Small intestine (tissue), 7 donors: Measurements from ENCODE around the gene TTC24. TPM values are rescaled to one million over a fixed set of nuclear protein-coding genes. Genes with fewer than 3 reads are reported as not detected.
"Not testable (repeated sequence)": the region's sequence is repeated elsewhere in the genome, so short reads cannot be mapped to it uniquely, and the experiment has no call there.

Source experiments
- DNase-seq, 2 donors: peaks; one replicate each; pipeline versions ENCODE4 v3.0.0 to v3.0.0-alpha.2; 2013
- FAIRE-seq: peaks from 2 replicates; lab custom pipeline; 2012; peaks lifted over from hg19 to GRCh38; lab: Jason Lieb, UNC
- H3K27ac ChIP-seq, 3 donors: one replicate each; pipeline ENCODE4 v1.5.1; 2013; ENCODE audit warnings: low read length in 2 of 3, mild to moderate bottlenecking in 2 of 3, control low read depth in 1 of 3, inconsistent platforms in 1 of 3, low read depth in 1 of 3, moderate library complexity in 1 of 3
- H3K27me3 ChIP-seq, 3 donors: one replicate each; pipeline ENCODE4 v1.6.1; 2013; ENCODE audit warnings: low read length in 3 of 3, inconsistent platforms in 1 of 3; ENCODE audit not compliant: control insufficient read depth in 3 of 3, insufficient read depth in 3 of 3
- H3K36me3 ChIP-seq, 3 donors: one replicate each; pipeline ENCODE4 v1.6.1; 2013; ENCODE audit warnings: low read length in 3 of 3, inconsistent platforms in 1 of 3, low read depth in 1 of 3, mild to moderate bottlenecking in 1 of 3, moderate library complexity in 1 of 3; ENCODE audit not compliant: control insufficient read depth in 3 of 3, insufficient read depth in 2 of 3
- H3K4me1 ChIP-seq, 3 donors: one replicate each; pipeline ENCODE4 v1.6.1; 2013; ENCODE audit warnings: low read length in 2 of 3, inconsistent platforms in 1 of 3, low read depth in 1 of 3, mild to moderate bottlenecking in 1 of 3, moderate library complexity in 1 of 3; ENCODE audit not compliant: control insufficient read depth in 3 of 3, insufficient read depth in 2 of 3
- H3K4me3 ChIP-seq, 3 donors: one replicate each; pipeline ENCODE4 v1.5.1; 2013; ENCODE audit warnings: low read length in 3 of 3, control low read depth in 1 of 3, inconsistent platforms in 1 of 3, low read depth in 1 of 3, mild to moderate bottlenecking in 1 of 3, moderate library complexity in 1 of 3
- H3K9me3 ChIP-seq, 2 donors: one replicate each; pipeline ENCODE4 v1.6.1; 2013; ENCODE audit warnings: low read depth in 1 of 2, low read length in 1 of 2; ENCODE audit not compliant: control insufficient read depth in 2 of 2, insufficient read depth in 1 of 2
- WGBS, 3 donors: extraction: QIAGEN DNeasy Blood & Tissue Kit; methylation state at CpG; one replicate each; pipeline ENCODE4 v1.1.7; 2013; 5-methylcytosine and 5-hydroxymethylcytosine counted together
- polyA plus RNA-seq, 4 donors: library from polyadenylated mRNA; stranded (reverse) in 3 of 4; unstranded in 1 of 4; fragments of 200-250 nt in 3 of 4; fragments of 120-200 nt in 1 of 4; gene quantifications; one replicate each; pipeline versions ENCODE4 v1.2.1 to v1.2.3, GENCODE V29; 2013
- donor health status: healthy with polysubstance abuse.
- donor health status: control.
- donor health status: control.
- donor health status: Bipolar disorder and iron deficiency.
- donor health status: healthy.

TTC24 gene
- polyA plus RNA-seq, 4 donors = 0.18 to 0.19 TPM; not detected in 2

DNA sequence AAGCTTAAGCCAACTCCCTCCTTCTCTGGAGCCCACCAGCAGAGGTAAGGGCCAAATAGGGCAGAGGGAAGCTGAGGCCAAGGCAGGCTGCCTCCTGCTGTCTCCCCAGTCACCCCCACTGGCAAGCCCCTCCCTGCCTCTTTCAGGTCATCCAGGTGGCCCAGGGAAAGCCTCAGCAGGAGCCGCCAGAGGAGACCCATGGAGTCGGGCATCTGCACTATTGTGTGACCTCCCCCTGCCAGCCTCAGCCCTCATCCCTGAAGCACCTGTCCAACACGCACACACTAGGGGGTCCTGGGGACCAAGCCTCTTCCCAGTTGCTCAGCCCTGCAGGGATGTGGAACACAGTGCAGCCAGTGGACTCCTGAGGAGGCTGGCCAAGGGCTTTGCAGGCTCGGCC lies 6.8 kb downstream of the TTC24 start:
- DNase-seq (no peak), FAIRE-seq (no peak)
- Histone ChIP-seq H3K4me1 (peaks cover 0 to 7% (median 0%) of the 10 kb centered on the region in 3 donors), H3K9me3 (no peaks in the 10 kb centered on the region), H3K36me3 (no peaks in the 10 kb centered on the region), H3K27ac (no peak overlapping the region), H3K27me3 (no peaks in the 10 kb centered on the region), H3K4me3 (no peak overlapping the region)
- 68 to 80% (median 73%) methylated on average over 4 of the region's 4 CpGs for WGBS, 3 donors

DNA sequence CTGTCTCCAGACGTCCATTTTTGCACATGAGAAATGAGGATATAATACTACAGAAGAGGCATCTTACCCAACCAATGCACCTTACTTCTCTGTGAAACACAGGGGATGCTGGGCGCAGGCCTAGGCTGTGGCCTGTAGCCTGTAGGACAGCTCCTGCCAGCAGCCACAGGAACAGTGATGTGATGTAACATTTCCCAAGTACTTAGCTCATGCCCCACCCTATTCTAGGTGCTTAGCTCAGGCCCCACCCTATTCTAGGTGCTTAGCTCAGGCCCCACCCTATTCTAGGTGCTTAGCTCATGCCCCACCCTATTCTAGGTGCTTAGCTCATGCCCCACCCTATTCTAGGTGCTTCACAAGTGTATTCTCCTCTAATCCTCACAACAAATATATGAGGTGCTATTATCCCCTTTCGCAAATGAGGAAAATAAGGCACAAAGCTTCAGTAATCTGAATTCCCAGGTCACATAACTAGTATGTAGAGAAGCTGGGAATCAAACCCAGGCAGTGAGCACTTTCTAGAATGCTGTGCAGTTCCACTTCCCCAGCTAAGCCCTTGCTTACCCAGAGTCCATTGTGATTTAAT lies 7.5 kb downstream of the TTC24 start:
- WGBS, 3 donors = 92 to 95% (median 93%) methylated on average over 3 of the region's 3 CpGs
- H3K27ac ChIP-seq = no peak overlapping the region

DNA sequence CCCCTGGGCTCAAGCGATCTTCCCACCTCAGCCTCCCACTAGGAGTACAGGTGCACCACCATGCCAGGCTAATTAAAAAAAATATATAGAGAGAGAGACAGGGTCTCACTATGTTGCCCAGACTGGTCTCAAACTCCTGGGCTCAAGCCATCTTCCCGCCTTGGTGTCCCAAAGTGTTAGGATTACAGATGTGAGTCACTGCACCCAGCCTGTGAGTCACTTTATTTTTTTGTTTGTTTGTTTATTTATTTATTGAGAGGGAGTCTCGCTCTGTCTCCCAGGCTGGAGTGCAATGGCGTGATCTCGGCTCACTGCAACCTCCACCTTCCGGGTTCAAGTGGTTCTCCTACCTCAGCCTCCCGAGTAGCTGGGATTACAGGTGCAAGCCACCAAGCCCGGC lies 8.4 kb downstream of the TTC24 start:
- not testable (repeated sequence) for DNase-seq

More for the DNA sequence above, 7.5 kb downstream of the TTC24 start:
- Histone ChIP-seq H3K27me3 (no peaks in the 10 kb centered on the region), H3K36me3 (no peaks in the 10 kb centered on the region), H3K9me3 (no peaks in the 10 kb centered on the region), H3K4me3 (no peak overlapping the region), H3K4me1 (peaks cover 0 to 7% (median 0%) of the 10 kb centered on the region in 3 donors)
- FAIRE-seq (no peak), DNase-seq (peak in 1 of 2 donors; percentile 54)

DNA sequence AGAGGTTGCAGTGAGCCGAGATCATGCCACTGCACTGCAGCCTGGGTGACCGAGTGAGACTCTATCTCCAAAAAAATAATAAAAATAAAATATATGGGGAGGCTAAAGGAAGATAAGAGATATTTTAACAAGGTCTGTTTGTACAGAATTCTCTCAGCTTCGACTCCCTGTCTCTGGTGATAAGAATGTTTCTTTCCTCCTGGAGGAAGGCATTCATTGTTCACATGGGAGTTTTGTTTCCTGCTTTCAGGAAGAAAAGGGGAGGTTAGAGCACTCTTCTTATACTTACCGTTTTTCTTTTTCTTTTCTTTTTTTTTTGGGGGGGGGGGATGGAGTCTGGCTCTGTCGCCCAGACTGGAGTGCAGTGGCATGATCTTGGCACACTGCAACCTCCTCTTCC lies 10.0 kb downstream of the TTC24 start:
- H3K4me3 ChIP-seq = no peak overlapping the region
- DNase-seq (no peak), FAIRE-seq (no peak)
- 71 to 84% (median 81%) methylated on average over 5 of the region's 5 CpGs for WGBS, 3 donors
- peaks cover 0 to 16% (median 0%) of the 10 kb centered on the region in 3 donors for H3K36me3 ChIP-seq
- no peak overlapping the region for H3K27ac ChIP-seq
- no peaks in the 10 kb centered on the region for H3K27me3 ChIP-seq
- H3K9me3 ChIP-seq = no peaks in the 10 kb centered on the region
- peaks cover 0 to 7% (median 0%) of the 10 kb centered on the region in 3 donors for H3K4me1 ChIP-seq

More for the DNA sequence above, 8.4 kb downstream of the TTC24 start:
- H3K27ac ChIP-seq, H3K36me3 ChIP-seq, H3K4me1 ChIP-seq, H3K9me3 ChIP-seq, H3K27me3 ChIP-seq, FAIRE-seq, H3K4me3 ChIP-seq: not testable (repeated sequence)
- 86 to 88% (median 87%) methylated on average over 8 of the region's 8 CpGs for WGBS, 3 donors

DNA sequence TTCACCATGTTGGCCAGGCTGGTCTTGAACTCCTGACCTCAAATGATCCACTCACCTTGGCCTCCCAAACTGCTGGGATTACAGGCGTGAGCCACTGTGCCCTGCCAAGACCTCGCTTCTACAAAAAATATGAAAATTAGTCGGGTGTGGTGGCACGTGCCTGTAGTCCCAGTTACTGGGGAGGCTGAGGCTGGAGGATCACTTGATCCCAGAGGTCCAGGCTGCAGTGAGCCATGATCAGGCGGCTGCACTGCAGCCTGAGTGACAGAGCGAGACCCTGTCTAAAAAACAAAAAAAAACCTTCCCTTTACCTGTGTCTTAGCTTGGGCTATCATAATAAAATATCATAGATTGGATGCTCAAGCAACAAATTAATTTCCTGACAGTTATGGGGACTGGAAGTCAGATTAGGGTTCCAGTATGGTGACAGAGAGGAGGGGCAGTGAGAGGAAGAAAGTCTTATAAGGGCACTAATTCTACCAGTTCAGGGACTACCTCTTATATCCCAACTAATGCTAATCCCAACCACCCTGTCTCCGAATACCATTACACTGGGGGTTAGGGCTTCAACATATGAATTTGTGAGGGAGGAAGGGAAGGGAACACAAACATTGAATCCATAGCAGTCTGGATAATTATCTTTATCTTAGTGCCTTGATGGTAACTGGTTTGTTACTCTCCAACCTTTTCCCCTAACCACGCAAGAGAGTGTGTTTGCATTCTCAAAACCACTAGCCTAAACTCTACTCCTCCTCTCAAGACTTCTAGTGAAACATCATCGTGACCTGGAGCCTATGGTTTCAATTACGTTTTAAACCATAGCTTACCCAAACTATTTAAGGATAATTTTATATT lies 11.0 kb downstream of the TTC24 start:
- peak overlapping the region; percentile 82 to 93 (median 90) for H3K27ac ChIP-seq
- FAIRE-seq = no peak
- peak overlapping the region in 1 of 3 donors; percentile 90 for H3K4me3 ChIP-seq

DNA sequence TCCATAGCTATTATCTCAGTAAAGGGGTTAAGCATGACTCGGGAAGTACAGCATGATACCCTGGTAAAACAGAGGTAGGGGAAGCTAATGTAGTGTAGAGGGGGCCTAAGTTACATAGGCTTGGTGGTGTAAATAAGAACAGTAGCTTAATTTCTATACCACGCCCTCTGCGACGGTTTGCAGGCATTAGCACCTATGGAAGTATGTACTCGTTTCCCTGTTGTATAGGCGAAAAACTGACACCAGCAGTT lies 11.6 kb downstream of the TTC24 start:
- peaks cover 0 to 31% (median 0%) of the 10 kb centered on the region in 3 donors for H3K36me3 ChIP-seq
- 3 to 21% (median 3%) methylated on average over 6 of the region's 6 CpGs for WGBS, 3 donors
- peak in 1 of 2 donors; percentile 34 for DNase-seq
- H3K27ac ChIP-seq = peak overlapping the region; percentile 82 to 93 (median 90)
- H3K4me1 ChIP-seq = peaks cover 0 to 7% (median 0%) of the 10 kb centered on the region in 3 donors
- H3K4me3 ChIP-seq = peak overlapping the region in 2 of 3 donors; percentile 71 to 90
- H3K27me3 ChIP-seq = no peaks in the 10 kb centered on the region
- H3K9me3 ChIP-seq = no peaks in the 10 kb centered on the region
- FAIRE-seq = no peak

More for the DNA sequence above, 11.0 kb downstream of the TTC24 start:
- Histone ChIP-seq H3K27me3 (no peaks in the 10 kb centered on the region), H3K4me1 (peaks cover 0 to 7% (median 0%) of the 10 kb centered on the region in 3 donors), H3K9me3 (no peaks in the 10 kb centered on the region), H3K36me3 (peaks cover 0 to 26% (median 0%) of the 10 kb centered on the region in 3 donors)
- 80 to 84% (median 81%) methylated on average over 10 of the region's 10 CpGs for WGBS, 3 donors
- DNase-seq = no peak

DNA sequence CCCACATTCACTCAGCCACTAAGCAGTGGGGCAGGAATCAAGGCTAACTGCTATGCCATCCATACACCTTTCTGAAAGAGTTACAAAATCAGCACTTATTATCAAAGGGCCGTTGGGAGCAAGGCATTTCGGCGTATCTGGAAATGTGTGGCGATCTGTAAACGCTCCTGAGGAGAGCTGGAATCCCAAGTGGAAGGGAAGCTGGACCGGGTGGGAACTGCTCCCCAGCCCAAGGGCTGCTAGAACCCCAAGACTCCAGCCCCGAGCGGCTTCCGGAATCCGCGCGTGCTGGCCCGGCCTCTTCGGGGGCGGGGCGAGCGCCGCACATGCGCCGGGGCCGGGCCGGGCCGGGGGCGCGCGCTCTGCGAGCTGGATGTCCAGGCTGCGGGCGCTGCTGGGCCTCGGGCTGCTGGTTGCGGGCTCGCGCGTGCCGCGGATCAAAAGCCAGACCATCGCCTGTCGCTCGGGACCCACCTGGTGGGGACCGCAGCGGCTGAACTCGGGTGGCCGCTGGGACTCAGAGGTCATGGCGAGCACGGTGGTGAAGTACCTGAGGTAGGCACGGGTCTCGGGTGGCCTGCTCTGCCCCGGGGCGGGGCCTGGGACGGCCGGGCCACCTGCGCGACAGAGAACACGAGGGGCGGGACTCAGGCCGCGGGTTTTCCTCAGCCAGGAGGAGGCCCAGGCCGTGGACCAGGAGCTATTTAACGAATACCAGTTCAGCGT lies 12.1 kb downstream of the TTC24 start, which contains the start of gene NAXE:
Gene NAXE (plus strand): TSS at position 345 of the 726 bp plus-strand sequence. CDS start 29 bp downstream, at position 374.
- Histone ChIP-seq H3K36me3 (peaks cover 0 to 35% (median 0%) of the 10 kb centered on the region in 3 donors), H3K4me1 (peaks cover 0 to 7% (median 0%) of the 10 kb centered on the region in 3 donors), H3K9me3 (no peaks in the 10 kb centered on the region), H3K27me3 (no peaks in the 10 kb centered on the region), H3K4me3 (peak within 1 kb of the TSS; percentile 69 to 90 (median 71)), H3K27ac (peak within 1 kb of the TSS; percentile 82 to 93 (median 90))
- no peak for FAIRE-seq
- WGBS, 3 donors = 0 to 1% (median 0%) methylated on average over 48 to 60 of the region's 60 CpGs
- DNase-seq = peak; percentile 83 to 91
